Muscle layer of colon (tissue), 2 donors: ENCODE data around the gene PRMT1.
"Not testable (repeated sequence)": the region's sequence is repeated elsewhere in the genome, so short reads cannot be mapped to it uniquely, and the experiment has no call there.

Experiments used
- H3K27ac ChIP-seq: one replicate; pipeline ENCODE4 v1.7.0; 2013; ENCODE audit warnings: low read depth, mild to moderate bottlenecking, low read length, moderate library complexity
- H3K27me3 ChIP-seq, 2 donors: one replicate each; pipeline ENCODE4 v1.7.0; 2013; ENCODE audit warnings: low read length in 2 of 2, mild to moderate bottlenecking in 2 of 2; ENCODE audit not compliant: insufficient read depth in 2 of 2, control insufficient read depth in 1 of 2
- H3K36me3 ChIP-seq: one replicate; pipeline ENCODE4 v1.7.0; 2013; ENCODE audit warnings: mild to moderate bottlenecking, low read length; ENCODE audit not compliant: insufficient read depth
- H3K4me1 ChIP-seq: one replicate; pipeline ENCODE4 v1.7.0; 2013; ENCODE audit warnings: mild to moderate bottlenecking, low read length; ENCODE audit not compliant: insufficient read depth
- H3K4me3 ChIP-seq, 2 donors: one replicate each; pipeline ENCODE4 v1.7.0; 2013; ENCODE audit warnings: low read length in 2 of 2, low read depth in 1 of 2, mild to moderate bottlenecking in 1 of 2, moderate library complexity in 1 of 2
- H3K9ac ChIP-seq: one replicate; pipeline ENCODE4 v1.7.0; 2013; ENCODE audit warnings: low read length
- H3K9me3 ChIP-seq: one replicate; pipeline ENCODE4 v1.7.0; 2013; ENCODE audit warnings: mild to moderate bottlenecking, low read length
- donor health status: abdominal sarcoma.
- donor health status: Adenocarcinoma of cecum.

The PRMT1 gene

DNA sequence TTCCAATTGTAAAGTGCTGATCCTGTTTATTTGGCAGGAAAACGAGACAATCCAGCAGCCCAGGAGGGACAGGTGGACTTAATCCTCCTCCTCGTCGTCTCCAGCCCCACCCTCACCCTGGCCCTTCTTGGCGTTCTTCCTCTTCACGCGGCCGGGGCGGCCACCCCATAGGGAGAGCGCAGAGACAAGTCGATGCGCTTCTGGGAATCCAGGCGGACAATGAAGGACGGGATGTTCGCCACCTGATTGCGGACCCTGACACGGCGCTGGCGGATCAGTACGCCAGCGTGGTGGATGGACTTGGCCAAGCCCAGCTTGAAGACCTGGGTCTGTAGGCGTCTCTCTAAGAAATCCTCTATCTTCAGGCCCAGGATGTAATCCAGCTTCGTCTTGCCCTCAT, 42.3 kb downstream of the PRMT1 start:
- H3K27me3 ChIP-seq, H3K9ac ChIP-seq, H3K4me1 ChIP-seq, H3K36me3 ChIP-seq, H3K9me3 ChIP-seq, H3K27ac ChIP-seq, H3K4me3 ChIP-seq: not testable (repeated sequence)

DNA sequence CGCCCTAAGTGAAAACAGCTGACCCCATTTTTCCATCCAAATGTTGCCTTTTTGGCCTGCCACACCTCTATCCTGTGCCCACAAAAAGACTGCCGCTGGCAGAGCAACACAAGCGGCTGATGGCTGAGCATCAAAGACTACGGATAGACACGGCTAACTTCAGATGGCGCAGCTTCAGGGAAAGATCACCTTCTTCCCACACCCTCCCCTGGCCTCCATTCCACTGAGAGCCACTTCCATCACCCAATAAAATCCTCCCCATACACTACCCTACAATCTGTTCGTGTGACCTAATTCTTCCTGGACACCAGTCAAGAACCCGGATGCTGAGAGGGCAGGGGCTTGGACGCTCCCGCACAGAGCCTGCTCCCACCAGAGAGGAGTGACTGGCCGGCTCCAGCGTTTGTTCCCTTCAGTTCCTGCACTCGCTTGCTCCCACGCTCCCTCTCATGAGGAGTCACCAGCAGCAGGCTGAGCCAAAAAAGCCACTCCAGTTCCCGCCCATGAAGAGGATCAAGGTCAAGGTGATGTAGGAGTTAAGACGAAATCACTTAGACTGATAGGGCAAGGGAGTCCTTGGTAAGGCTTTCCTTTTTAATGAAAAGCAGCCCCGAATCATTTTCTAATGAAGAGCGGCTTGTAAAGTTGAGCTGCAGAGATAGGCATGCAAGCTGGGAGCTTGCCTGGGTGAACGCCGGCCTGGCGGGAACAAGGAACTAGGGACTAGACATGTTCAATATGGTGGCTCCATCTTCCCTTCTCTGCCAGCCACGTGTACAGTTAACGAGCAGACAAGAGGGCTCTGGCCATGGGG, 50.4 kb downstream of the PRMT1 start:
- Histone ChIP-seq H3K4me3 (no peak overlapping the region), H3K9ac (no peak overlapping the region), H3K4me1 (no peaks in the 10 kb centered on the region), H3K27ac (no peak overlapping the region), H3K27me3 (no peaks in the 10 kb centered on the region), H3K9me3 (no peaks in the 10 kb centered on the region), H3K36me3 (no peaks in the 10 kb centered on the region)

DNA sequence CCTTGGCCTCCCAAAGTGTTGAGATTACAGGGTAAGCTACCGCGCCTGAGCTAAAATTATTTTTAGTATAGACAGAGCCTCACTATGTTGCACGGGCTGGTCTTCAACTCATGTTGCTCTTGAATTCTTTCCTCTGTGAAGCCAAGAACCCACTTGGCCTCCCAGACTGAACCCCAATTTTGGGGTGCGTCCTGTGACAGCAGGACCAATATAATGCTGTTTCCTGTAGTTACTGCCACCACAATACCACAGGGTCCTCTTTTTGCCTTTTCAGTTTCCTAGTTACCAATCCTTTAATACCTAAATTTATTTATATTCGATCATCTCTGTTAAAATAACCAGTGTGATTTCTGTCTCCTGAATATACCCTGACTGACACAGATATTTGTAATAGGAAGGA, 53.1 kb downstream of the PRMT1 start:
- Histone ChIP-seq H3K4me1 (no peaks in the 10 kb centered on the region), H3K9ac (no peak overlapping the region), H3K27ac (no peak overlapping the region), H3K9me3 (no peaks in the 10 kb centered on the region), H3K36me3 (no peaks in the 10 kb centered on the region), H3K4me3 (no peak overlapping the region), H3K27me3 (no peaks in the 10 kb centered on the region)
